BJ (cell line): Measurements from ENCODE around the gene VRK3. TPM values are rescaled to one million over a fixed set of nuclear protein-coding genes. Genes with fewer than 3 reads are reported as not detected.

Source experiments
- CTCF ChIA-PET: fragments of 350-600 bp; formaldehyde crosslinking; extraction: SDS; loops from one replicate; lab custom pipeline; 2021; ENCODE audit warnings: antibody characterized with exemption, inconsistent platforms; lab: Yijun Ruan, JAX
- POLR2A ChIA-PET: fragments of 300-600 bp; sonication (Branson Sonifier 250); formaldehyde crosslinking; extraction: SDS; loops from one replicate; lab custom pipeline; 2021; ENCODE audit warnings: antibody characterized with exemption; lab: Charles Lee
- DNase-seq: peaks from one replicate; pipeline ENCODE4 v3.0.0-alpha.2; 2011; ENCODE audit warnings: low read depth
- H3K27me3 ChIP-seq: 2 replicates; pipeline ENCODE4 v1.6.0; 2011; ENCODE audit warnings: low read length; ENCODE audit not compliant: control insufficient read depth, insufficient read depth
- H3K36me3 ChIP-seq: 2 replicates; pipeline ENCODE4 v1.5.1; 2011; ENCODE audit warnings: low read length; ENCODE audit not compliant: control insufficient read depth, insufficient read depth
- H3K4me3 ChIP-seq: 2 replicates; pipeline ENCODE4 v1.5.1; 2011; ENCODE audit warnings: low read depth, mild to moderate bottlenecking, control low read depth, low read length
- CTCF ChIP-seq: IDR thresholded peaks from 2 replicates; pipeline ENCODE4 v1.5.1; 2011; ENCODE audit warnings: low read depth, mild to moderate bottlenecking, control low read depth, inconsistent platforms, low read length, moderate library complexity; ENCODE audit not compliant: insufficient read depth
- polyA plus RNA-seq: library from polyadenylated mRNA; depleted of rRNA; stranded (reverse); fragments of >200 nt; gene quantifications from 2 replicates; pipeline ENCODE4 v1.2.3, GENCODE V29; 2011

Gene VRK3
- polyA plus RNA-seq, 1 experiment = 34.1 TPM

- H3K27me3 ChIP-seq = peaks cover 8% of the 10 kb centered on the region
- DNase-seq = no peak
These were observed 70.2 kb downstream of the VRK3 start for GRCh38 chr19:49954933-49955332.

GRCh38 chr19:49954092-49954829 lies 70.9 kb downstream of the VRK3 start:
- ChIA-PET CTCF (interaction anchor here (0.8 to 5.1 kb wide), 4 partner anchors 11 to 182 kb away, joined by 3 to 22 read pairs (median 5); no protein-coding TSS in a partner anchor), POLR2A (no interaction called here)
- no peak for TF ChIP-seq CTCF
- no peak for DNase-seq
- Histone ChIP-seq H3K4me3 (no peak overlapping the region), H3K27me3 (peaks cover 8% of the 10 kb centered on the region), H3K36me3 (no peaks in the 10 kb centered on the region)

More at GRCh38 chr19:49954933-49955332, 70.2 kb downstream of the VRK3 start:
- Histone ChIP-seq H3K4me3 (no peak overlapping the region), H3K36me3 (no peaks in the 10 kb centered on the region)
- ChIA-PET POLR2A (no interaction called here), CTCF (interaction anchor here (0.8 to 5.1 kb wide), 4 partner anchors 12 to 181 kb away, joined by 3 to 22 read pairs (median 5); no protein-coding TSS in a partner anchor)
- no peak for TF ChIP-seq CTCF

- TF ChIP-seq CTCF = no peak
- DNase-seq = no peak
- Histone ChIP-seq H3K36me3 (no peaks in the 10 kb centered on the region), H3K4me3 (no peak overlapping the region), H3K27me3 (peaks cover 8% of the 10 kb centered on the region)
- CTCF ChIA-PET = interaction anchor here (0.8 to 5.1 kb wide), 3 partner anchors 10 to 16 kb away, joined by 4 to 22 read pairs (median 6); no protein-coding TSS in a partner anchor
- POLR2A ChIA-PET = no interaction called here
These were observed 71.8 kb downstream of the VRK3 start for GRCh38 chr19:49953416-49953815.

- H3K36me3 ChIP-seq = no peaks in the 10 kb centered on the region
- H3K27me3 ChIP-seq = peaks cover 8% of the 10 kb centered on the region
- TF ChIP-seq CTCF = no peak
- ChIA-PET POLR2A (interaction anchor here (0.6 kb wide), 1 partner anchor 425 kb away, joined by 9 read pairs; the partner anchor contains the start of gene RCN3), CTCF (interaction anchor here (0.8 to 5.1 kb wide), 2 partner anchors 14 to 15 kb away, joined by 4 to 22 read pairs; no protein-coding TSS in a partner anchor)
- no peak overlapping the region for H3K4me3 ChIP-seq
- no peak for DNase-seq
These were observed 72.3 kb downstream of the VRK3 start for GRCh38 chr19:49952906-49953305.

DNA sequence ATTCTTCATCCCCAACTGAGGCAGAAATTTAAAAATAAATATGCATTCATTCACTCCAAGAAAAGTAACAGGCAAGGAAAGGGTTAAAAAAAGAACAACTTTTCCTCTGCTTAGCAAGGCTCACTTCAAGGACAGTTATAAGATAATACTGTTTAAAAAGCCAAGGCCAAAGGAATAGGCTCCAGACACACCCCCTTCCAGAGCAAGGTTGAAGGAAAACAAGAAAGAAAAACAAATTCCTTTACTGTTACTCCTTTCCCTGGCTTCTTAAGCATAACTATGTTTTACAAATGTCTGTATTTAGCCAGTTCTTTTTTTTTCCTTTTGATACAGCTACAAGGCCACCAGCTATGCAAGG lies 72.7 kb downstream of the VRK3 start:
- H3K27me3 ChIP-seq = peaks cover 8% of the 10 kb centered on the region
- H3K36me3 ChIP-seq = no peaks in the 10 kb centered on the region
- no peak for TF ChIP-seq CTCF
- H3K4me3 ChIP-seq = no peak overlapping the region
- no peak for DNase-seq
- ChIA-PET POLR2A (interaction anchor here (0.6 kb wide), 1 partner anchor 425 kb away, joined by 9 read pairs; the partner anchor contains the start of gene RCN3), CTCF (interaction anchor here (0.8 to 5.1 kb wide), 2 partner anchors 9 to 15 kb away, joined by 4 to 22 read pairs; no protein-coding TSS in a partner anchor)
